ENCODE data around the gene CXCL6. TPM values are rescaled to one million over a fixed set of nuclear protein-coding genes. Genes with fewer than 3 reads are reported as not detected.

CXCL6 gene
- total RNA-seq, 1 donor from 2014 or later = 0.50 TPM

DNA sequence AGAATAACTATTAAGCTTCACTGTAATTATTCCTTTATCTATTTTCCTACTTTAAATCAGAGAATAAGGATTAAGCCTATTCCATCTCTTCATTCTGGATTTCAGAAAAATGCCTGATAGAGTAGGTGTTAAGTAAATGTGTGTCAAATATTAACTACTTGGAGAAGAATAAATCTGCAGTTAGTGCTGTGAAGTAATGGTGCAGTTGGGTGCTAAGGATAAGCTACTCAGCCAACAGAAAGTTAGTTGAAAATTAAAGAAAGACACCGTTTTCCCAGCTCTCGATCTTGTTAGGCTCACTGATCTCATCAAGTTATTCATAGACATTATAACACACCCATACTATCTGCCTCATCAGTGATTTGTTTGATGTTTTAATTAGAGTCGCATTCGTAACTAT, 23.7 kb downstream of the CXCL6 start:
- TF ChIP-seq, protein P1, sequence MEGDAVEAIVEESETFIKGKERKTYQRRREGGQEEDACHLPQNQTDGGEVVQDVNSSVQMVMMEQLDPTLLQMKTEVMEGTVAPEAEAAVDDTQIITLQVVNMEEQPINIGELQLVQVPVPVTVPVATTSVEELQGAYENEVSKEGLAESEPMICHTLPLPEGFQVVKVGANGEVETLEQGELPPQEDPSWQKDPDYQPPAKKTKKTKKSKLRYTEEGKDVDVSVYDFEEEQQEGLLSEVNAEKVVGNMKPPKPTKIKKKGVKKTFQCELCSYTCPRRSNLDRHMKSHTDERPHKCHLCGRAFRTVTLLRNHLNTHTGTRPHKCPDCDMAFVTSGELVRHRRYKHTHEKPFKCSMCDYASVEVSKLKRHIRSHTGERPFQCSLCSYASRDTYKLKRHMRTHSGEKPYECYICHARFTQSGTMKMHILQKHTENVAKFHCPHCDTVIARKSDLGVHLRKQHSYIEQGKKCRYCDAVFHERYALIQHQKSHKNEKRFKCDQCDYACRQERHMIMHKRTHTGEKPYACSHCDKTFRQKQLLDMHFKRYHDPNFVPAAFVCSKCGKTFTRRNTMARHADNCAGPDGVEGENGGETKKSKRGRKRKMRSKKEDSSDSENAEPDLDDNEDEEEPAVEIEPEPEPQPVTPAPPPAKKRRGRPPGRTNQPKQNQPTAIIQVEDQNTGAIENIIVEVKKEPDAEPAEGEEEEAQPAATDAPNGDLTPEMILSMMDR (IDR thresholded peaks at IDR 0.05) = no peak
- H3K27ac ChIP-seq = no peak overlapping the region
- peaks cover 7% of the 10 kb centered on the region for H3K4me1 ChIP-seq
- no peaks in the 10 kb centered on the region for H3K9me3 ChIP-seq
- DNase-seq = no peak
- no peak for ATAC-seq
- no peaks in the 10 kb centered on the region for H3K27me3 ChIP-seq (ENCODE audit: low read depth)
- intact Hi-C loops (cut with DNase I) = no loop called here
- no peak overlapping the region for H3K4me3 ChIP-seq
- H3K36me3 ChIP-seq = no peaks in the 10 kb centered on the region

DNA sequence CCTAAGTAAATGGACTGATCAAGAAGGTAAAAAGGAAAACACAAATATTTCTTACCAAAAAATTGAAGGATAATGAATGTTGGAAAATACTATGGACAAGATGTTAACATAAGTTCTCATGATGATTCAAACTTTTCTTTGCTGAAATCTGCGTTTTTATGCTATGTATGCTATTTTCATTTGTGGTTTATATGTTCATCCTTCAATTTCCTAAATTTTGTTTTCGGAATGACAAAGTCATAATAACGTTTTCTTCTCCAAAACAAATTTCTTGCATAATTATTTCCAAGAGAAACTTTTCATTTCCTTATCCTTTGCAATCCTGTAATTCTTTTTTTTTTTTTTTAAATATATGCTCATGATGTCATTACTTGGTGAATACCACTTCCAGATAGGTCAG, 24.4 kb downstream of the CXCL6 start:
- Histone ChIP-seq H3K4me1 (no peaks in the 10 kb centered on the region), H3K9me3 (no peaks in the 10 kb centered on the region), H3K4me3 (no peak overlapping the region), H3K36me3 (no peaks in the 10 kb centered on the region), H3K27ac (no peak overlapping the region), H3K27me3 (ENCODE audit: low read depth) (no peaks in the 10 kb centered on the region)
- TF ChIP-seq, protein P1 (IDR thresholded peaks at IDR 0.05) = no peak
- intact Hi-C loops (cut with DNase I) = no loop called here
- ATAC-seq (no peak), DNase-seq (no peak)

DNA sequence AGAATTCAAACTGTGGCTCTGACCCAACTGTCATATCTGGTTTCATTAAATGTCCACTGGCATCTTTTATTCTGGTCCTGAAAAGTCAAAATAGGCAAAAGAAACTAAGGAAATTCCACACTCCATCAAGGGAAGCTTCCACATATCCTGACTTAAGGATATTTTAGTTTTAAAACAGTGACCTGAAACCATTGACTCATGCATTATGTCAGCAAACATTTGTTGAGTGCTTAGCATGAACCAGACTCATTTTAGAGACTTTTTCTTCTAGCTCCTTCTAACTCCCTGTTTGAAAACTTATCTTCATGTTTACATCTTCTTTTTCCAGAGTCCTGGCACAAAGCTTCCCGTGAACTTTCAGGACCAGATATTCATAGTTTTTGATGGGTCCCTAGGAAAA, 25.8 kb downstream of the CXCL6 start:
- H3K4me3 ChIP-seq = no peak overlapping the region
- H3K27me3 ChIP-seq (ENCODE audit: low read depth) = no peaks in the 10 kb centered on the region
- H3K27ac ChIP-seq = no peak overlapping the region
- DNase-seq (no peak), ATAC-seq (no peak)
- intact Hi-C loops (cut with DNase I) = no loop called here
- TF ChIP-seq, protein P1 (IDR thresholded peaks at IDR 0.05) = no peak
- H3K9me3 ChIP-seq = no peaks in the 10 kb centered on the region
- no peaks in the 10 kb centered on the region for H3K36me3 ChIP-seq
- no peaks in the 10 kb centered on the region for H3K4me1 ChIP-seq

DNA sequence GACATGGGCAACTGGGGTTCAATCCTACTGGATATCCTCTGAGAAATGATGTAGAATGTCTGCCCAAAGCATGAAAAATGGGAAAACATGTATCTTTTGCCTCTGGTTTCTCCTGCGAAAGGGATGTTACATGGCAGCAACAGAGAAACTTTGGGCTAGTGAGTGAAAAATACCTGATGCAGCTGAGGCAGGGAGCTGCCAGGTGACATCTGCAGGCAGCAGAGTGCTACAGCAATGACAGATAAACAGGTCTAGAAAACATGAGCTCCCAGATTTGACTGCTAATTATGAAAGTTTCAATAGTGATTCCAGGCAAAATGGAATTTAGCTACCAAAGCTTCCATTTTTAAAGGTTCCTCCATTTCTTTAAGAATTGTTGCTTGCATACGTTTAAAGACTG, 27.9 kb downstream of the CXCL6 start:
- no peak overlapping the region for H3K4me3 ChIP-seq
- peaks cover 14% of the 10 kb centered on the region for H3K4me1 ChIP-seq
- intact Hi-C loops (cut with DNase I) = no loop called here
- ATAC-seq = no peak
- DNase-seq = no peak
- no peaks in the 10 kb centered on the region for H3K9me3 ChIP-seq
- no peaks in the 10 kb centered on the region for H3K36me3 ChIP-seq
- TF ChIP-seq, protein P1 (IDR thresholded peaks at IDR 0.05) = peak; percentile 20
- H3K27ac ChIP-seq = no peak overlapping the region
- no peaks in the 10 kb centered on the region for H3K27me3 ChIP-seq (ENCODE audit: low read depth)

DNA sequence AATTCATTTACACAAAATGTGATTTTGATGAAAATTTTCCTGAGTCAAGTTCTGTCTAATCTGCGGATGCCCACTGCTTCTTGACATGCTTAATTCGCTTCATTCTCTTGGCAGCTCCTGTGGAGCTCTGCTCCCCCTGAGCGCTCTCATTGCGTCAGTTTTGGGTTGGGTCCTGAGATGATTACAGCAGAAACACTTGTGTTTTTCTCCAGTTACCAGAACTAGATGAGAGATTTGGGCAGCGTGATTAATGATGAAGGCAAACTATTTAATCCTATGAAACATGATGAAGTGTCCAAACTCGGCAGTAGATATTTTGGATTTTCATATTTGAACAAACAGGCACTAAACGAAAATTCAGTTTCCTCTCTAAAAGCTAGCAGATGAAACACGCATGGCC, 28.5 kb downstream of the CXCL6 start:
- Histone ChIP-seq H3K4me1 (peaks cover 18% of the 10 kb centered on the region), H3K9me3 (no peaks in the 10 kb centered on the region), H3K36me3 (no peaks in the 10 kb centered on the region), H3K4me3 (no peak overlapping the region), H3K27me3 (ENCODE audit: low read depth) (no peaks in the 10 kb centered on the region), H3K27ac (no peak overlapping the region)
- ATAC-seq (no peak), DNase-seq (no peak)
- intact Hi-C loops (cut with DNase I) = no loop called here
- TF ChIP-seq, protein P1 (IDR thresholded peaks at IDR 0.05) = no peak

Measured in lower lobe of right lung (tissue), 2 donors.